NCI-H510A treated with DMSO at 0.1 percent for 48 hours (cell line): ENCODE data around the gene ANKRD33.
"Not testable (repeated sequence)": the region's sequence is repeated elsewhere in the genome, so short reads cannot be mapped to it uniquely, and the experiment has no call there.

Source experiments
- DNase-seq: peaks from one replicate; lab custom pipeline; 2025; lab: John Stamatoyannopoulos, UW

ANKRD33 gene

DNA sequence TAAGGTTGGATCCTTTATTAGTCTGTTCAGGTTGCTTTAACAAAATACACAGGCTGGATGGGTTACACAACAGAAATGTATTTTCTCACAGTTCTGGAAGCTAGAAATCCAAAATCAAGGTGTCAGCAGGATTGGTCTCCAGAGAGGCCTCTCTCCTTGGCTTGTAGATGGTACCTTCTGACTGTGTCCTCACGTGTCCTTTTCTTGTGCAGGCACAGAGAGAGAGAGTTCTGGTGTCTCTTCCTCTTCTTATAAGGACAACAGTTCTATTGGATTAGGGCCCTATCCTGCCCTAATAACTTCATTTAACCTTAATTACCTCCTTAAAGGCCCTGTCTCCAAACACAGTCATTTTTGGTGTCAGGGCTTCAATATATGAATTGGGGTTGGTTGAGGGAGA, 4.6 kb upstream of the ANKRD33 start:
- no peak for DNase-seq

DNA sequence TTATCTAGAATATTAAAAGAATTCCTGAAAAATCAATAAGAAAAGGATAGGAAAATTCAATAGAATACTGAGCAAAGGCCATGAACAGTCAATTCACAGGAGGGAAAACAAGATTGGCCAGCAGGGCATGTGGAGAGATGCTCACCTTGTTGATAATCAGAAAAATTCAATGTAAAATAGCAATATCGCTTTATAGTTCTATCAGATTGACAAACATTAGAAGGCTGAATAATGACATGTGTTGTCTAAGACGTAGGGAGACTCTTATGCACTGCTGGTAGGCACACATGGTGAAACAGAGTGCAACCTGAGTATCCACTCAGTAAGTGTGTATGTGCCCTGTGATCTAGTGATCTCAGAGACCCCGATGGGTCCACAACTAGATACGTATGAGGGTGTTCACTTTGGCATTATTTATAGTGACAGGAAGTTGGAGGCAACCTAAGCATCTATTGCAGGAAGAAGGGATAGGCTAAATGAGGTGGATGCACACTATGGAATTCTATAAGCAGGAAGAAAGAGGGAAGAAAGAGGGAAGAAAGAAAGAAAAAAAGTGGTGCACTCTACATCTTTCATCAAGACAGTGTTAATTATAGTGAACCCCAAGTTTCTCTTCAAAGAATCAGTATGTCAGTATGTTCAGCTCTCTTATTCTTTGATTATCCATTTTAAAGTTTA, 3.8 kb upstream of the ANKRD33 start:
- DNase-seq: no peak

DNA sequence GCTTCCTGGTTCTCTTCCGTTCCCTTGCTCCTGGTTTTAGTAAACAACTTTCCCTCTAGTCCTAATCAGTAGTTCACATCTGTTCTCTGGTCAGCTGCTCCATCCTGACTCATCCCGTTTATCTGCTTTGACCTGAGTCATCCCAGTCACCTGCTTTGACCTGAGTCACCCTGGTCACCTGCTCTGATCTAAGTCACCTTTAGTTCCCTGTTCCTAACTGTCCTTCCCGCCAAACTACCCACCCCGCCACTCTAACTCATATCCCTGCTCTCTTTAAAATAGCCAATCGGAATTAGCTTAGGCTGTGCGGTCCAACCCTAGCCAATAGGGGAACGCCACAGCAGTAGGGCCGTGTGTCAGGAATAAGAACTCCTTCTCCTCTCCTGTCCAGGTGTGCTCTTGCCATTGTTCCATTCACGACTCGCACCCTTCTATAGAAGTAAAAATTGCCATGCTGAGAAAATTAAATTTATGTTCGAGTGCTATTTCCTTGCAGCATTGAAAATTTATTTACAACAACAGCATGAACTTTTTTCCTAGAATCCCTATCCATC, 3.1 kb upstream of the ANKRD33 start:
- DNase-seq: no peak

DNA sequence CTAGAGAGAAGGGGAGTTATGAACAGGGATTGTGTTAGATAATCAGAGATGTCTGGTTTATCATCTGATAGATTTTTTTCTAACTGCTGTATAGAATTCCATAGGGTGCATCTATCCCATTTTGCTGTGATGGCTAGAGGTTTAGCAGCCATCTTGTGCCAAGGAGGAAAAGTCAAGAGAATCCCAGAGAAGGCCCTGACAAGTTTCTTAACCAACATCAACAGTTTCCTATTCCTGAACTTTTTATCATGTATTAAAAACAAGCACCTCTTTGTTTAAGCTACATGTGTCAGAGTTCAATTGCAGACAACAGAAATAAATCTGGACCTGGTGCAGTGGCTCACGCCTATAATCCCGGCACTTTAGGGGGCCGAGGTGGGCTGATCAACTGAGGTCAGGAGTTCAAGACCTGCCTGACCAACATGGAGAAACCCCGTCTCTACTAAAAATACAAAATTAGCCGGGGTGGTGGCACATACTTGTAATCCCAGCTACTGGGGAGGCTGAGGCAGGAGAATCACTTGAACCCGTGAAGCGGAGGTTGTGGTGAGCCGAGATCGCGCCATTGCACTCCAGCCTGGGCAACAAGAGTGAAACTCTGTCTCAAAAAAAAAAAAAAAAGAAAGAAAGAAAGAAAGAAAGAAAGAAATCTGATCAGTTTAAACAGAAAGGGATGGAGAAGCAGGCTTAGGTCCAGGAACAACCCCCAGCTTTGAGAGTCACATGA, 2.4 kb upstream of the ANKRD33 start:
- DNase-seq: not testable (repeated sequence)

DNA sequence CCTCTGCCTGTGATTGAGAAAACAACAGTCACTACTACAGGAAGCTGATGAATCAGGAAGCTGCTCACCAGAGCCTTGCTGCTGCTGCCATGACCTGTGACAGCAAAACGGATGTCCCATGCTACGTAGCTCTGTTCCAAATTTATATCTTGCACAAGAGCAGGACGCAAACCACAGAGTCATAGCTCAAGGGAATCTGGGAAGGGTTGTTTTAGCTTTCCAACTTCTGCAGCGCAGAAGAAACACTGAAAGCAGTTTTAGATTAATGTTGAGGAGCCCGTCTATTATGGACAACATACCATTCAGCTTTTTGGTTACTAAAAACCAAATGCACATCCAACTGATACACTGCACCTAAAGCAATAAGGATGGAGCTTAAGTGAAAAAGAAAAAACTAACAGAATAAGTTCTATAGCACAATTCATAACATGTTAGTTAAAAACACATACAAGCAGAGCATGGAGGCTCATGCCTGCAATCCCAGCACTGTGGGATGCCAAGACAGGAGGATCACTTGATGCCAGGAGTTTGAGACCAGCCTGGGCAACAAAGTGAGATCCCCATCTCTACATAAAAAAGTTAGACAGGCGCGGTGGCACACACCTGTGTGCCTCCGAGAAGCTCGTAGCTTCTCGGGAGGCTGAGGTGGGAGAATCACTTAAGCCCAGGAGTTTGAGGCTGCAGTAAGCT, 1.7 kb upstream of the ANKRD33 start:
- DNase-seq: no peak

DNA sequence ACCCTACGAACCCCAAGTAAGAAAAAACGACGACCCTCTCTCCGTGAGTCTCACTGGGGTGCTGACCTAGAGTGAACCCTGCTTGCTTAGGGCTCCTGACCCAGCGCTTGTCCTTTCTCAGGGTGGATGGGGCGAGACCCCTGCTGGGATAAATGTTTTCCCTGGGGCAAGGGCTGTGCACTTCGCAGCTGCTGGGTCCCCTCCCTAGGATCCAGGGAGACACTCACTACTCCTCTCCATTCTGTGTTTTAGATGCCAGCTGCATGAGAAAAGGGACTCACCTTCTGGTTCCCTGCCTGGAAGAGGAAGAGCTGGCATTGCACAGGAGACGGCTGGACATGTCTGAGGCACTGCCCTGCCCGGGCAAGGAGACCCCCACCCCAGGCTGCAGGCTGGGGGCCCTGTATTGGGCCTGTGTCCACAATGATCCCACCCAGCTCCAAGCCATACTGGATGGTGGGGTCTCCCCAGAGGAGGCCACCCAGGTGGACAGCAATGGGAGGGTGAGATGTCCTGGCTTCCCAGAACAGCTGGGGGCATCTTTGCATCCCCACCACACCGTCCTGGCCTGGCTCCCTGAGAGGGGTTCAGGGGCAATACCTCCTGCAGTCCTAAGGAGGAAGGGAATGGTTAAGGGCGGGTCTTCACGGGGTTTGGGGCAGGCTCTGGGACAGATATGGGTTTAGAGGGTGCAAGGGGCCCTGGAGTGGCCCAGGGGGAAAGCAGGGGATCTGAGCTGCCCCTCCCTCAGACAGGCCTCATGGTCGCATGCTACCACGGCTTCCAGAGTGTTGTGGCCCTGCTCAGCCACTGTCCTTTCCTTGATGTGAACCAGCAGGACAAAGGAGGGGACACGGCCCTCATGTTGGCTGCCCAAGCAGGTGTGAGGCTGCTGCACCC, 663 bp downstream of the ANKRD33 start:
- no peak for DNase-seq

DNA sequence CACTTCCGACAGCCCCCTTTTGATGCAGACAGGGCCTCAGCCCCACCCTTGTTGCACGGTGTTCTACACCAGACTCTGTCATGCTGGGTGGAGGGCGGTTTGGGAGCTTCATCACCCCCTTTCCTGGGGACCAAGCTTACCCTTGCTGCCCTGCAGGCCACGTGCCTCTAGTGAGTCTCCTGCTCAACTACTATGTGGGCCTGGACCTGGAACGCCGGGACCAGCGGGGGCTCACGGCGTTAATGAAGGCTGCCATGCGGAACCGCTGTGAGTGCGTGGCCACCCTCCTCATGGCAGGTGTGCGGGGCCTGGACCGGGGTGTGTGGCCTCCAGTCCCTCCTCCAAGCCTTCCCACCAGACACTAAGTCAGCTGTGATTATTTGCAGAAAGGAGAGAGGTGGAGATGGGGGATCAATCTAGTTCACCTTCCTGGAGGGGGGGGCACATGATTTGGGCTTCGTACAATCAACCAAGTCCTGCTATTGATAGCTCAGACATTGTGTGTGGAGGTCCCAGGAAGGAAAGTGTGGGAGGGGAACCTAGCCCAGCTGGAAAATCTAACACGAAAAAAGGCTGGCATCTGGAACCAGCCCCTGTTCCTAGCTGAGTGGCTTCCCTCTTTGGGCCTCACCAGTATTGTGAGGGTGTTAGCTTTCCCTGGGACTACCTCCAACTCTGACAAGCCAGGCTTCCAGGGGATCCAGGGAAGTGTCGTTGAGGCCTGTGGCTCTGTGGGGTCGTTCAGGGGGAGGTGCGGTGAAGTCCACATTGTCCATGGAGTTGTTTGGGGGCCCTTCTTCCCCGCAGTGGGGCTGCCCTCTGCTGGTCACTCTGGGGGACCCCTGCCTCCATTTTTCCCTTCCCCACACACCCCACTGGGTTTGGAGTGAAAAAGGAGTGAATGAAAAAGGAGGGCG, 1.6 kb downstream of the ANKRD33 start:
- no peak for DNase-seq

DNA sequence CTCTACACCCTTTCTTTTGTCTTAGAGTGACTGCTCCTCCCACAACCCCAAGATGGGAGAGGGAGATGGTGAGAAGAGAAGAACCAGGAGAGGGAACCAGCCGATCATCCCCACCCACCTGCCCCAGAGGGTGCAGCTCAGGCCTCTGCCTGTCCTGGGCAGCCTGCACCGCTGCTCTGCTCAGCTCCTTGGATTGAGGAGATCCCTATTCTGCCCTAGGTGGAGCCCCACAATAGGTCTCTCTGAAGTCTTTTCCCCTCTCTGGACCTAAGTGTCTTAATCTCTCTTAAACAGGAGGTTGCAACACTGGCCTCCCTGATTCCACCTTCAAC, 2.2 kb downstream of the ANKRD33 start:
- no peak for DNase-seq

DNA sequence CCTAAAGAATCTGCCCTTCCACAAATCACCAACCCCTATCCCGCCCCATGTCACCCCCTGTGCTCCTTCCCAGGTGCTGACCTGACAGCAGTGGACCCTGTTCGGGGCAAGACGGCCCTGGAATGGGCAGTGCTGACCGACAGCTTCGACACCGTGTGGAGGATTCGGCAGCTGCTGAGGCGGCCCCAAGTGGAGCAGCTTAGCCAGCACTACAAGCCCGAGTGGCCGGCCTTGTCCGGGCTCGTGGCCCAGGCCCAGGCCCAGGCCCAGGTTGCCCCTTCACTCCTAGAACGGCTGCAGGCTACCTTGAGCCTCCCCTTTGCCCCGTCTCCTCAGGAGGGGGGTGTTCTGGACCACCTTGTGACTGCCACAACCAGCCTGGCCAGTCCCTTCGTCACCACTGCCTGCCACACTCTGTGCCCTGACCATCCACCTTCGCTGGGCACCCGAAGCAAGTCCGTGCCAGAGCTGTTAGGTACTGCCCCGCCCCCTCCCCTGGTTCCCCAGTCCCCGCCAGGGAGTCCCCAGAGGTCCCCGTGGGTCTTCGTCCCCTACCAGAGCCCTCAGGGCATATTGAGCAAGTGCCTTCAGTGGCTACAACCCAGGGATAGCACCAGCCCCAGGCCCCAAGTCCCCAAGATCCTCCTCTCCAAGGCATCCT, 2.7 kb downstream of the ANKRD33 start:
- DNase-seq: no peak

DNA sequence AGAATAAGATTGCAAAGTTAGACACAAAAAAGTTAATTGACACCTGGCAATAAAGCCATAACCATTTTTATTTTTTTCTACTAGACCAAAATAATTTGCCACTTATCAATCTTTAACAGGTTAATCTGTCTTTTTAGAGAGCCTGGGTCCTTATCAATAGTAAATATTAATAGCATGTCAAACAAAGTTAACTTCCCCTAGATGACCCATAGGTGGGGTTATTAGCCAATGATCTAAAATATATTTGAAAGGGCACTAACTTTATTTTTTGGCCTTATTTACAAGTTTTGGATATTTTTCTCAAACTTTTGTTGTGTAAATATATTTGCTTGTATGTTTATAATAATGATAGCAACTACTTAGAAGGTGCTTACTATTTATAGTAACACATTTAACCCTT, 3.9 kb downstream of the ANKRD33 start:
- no peak for DNase-seq

DNA sequence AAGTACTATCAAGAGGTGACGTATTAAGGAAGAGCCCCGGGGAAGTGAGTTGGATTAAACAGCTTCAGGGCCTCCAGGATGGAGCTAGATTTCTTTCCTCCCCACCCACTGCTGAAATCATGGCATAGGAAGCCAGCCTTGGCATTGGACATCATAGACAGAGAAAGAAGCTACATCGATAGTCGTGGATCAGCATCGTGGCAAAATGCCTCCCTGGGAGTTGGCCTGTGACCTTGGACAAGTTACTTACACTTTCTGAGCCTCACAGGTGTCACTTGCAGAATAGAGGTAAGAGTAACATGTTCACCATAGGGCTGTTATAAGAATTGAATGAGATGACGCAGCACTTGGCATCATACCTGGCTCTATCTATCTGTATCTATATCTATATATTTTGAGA, 5.9 kb downstream of the ANKRD33 start:
- DNase-seq: no peak

DNA sequence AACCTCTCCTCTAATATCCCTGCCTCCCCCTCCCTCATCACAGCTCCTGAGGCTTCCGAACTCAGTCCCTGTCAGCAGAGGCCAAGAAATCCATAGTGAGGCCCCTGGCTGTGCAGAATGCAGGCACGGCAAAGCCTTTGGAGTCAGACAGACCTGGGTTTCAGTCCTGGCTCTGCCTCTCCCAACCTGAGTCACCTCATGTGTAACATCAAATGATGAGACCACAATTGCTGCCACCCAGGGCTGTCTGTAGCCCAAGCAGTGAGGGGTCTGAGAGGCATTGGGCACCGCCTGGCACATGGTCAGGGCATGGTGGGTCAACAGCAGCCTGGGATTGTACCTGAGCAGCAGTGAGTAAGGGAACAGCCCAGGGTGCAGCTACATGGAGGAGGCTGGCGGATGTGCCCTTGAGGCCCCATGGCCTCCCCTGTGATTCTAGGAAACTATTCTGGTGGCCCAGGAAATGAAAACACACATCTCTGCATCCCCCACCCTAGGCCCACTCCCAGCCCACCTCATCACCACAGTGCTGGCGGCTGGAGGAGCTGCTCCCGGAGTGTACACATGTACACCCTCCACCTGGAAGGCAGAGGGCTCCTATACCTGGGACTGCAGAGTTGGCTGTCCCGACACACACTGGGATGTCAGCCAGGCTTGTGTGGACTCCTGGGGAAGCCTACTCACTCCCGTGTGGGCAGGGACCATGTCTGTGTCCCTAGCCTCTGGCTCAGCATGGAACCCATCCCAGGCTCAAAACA, 7.7 kb downstream of the ANKRD33 start:
- no peak for DNase-seq

DNA sequence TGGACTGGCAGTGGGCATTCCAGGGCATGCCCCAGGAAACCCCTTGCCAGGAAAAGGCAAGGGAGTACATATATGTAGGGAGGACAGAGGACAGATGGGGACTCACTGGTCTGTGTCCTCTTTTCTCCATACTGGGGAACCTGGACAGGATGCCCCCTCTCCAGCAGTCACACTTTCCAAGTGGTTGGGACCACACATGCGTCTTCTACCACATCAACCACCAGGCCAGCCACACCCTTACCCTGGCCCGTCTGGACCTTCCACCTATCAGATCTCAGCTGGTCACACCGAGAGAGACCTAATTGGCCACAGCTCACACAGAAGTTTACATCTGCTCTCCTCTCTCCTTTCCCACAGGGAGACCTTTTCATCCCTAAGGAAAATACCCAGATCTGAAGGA, 8.3 kb downstream of the ANKRD33 start:
- no peak for DNase-seq

DNA sequence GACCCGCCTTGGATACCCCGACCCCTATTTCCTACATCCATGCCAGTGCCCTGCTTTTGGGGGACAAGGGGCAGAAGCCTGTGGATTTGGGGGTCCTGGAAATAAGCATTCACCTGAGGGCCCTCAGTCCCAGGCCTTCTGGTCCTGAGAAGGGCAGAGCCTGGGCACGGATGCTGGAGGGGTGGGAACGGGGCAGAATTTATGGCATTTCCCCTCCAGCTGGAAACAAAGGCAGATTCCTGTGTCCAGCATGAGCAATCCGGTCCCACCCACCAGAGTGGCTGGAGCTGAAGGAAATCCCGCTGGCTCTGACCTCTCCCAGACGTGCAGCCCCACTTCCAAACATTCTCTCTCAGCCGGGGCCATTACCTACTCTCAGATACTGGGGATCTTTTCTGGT, 9.3 kb downstream of the ANKRD33 start:
- DNase-seq: no peak

DNA sequence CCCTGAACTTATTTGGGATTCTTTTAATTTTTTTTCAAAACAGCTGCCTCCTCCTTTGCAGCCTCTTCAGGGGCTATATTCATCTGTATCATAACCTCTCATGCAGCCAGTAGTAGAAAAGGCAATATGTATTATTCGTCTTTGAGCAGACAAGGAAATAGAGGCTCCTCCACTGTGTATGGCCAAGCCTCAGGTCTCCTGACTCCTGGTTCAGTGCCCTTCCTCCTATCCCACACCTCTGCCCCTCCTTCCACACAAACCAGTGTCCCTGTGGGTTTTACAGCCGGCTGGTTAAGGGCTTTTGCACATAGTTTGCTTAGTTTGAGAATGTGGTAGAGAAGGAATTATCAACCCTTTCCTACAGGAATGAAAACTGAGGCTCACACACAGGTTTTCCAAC, 10.6 kb downstream of the ANKRD33 start:
- DNase-seq: no peak

DNA sequence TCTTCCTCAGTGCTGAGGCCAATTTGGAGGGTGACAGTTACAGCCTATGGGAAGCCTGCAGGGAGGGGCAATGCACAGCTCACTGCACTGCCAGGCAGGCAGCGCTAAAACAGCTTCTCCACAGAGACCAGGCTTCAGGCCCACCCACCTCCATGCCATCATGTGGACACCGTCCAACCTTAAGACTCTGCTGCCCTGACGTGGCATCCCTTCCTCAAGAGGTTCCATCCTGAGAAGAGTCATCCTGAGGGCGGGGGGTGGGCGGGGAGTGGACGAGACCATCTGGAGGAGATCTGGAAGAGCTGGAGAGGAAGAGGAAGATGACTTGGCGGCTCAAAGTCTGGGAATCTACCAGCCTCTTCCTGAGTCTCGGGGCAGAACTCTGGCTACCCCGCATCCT, 11.0 kb downstream of the ANKRD33 start:
- DNase-seq: no peak

DNA sequence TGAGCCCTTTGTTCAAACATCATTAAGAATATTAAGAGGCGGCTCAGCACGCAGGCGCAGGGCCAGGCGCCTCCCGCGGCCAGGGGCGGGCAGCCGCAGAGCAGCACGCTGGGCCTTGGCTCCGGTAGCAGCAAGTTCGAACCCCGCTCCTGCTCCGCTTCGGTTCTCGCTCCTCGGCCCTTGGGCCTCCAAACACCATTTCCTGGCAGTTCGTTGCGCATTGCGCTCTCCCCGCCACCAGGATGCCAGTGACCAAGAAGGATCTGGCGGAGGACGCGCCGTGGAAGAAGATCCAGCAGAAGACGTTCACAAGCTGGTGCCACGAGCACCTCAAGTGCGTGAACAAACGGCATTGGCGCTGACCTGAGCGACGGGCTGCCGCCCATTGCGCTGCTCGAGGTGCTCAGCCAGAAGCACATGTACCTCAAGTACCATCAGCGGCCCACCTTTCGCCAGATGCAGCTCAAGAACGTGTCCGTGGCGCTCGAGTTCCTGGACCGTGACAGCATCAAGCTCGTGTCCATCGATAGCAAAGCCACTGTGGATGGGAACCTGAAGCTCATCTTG, 12.5 kb downstream of the ANKRD33 start:
- DNase-seq: no peak

DNA sequence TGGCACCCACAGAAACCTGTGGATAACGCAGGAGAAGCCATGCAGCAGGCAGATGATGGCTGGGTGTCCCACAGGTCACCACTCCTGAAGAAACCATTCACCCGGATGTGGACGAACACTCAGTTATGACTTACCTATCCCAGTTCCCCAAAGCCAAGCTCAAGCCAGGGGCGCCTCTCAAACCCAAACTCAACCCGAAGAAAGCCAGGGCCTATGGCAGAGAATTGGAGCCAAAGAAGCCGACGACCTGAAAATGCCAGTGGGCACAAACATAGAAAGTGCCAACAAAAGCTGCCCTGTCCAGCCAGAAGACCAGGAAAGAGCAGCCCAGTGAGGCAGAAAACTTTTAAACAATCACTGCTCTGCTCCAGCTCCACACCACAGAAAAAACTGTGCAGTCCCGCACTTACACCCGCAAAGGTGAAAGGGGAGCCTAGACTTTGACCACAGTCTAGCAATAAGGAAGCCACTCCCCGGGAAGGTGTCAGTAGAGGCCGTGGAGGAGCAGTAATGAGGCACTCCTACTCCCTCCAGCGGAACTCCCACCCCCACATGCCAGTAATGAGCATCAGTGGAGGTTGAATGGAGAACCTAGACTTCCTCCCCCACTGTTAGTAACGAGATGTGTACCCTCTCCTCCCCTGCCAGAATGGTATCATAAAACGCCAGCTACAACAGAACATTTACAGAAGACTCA, 13.4 kb downstream of the ANKRD33 start:
- DNase-seq: no peak

DNA sequence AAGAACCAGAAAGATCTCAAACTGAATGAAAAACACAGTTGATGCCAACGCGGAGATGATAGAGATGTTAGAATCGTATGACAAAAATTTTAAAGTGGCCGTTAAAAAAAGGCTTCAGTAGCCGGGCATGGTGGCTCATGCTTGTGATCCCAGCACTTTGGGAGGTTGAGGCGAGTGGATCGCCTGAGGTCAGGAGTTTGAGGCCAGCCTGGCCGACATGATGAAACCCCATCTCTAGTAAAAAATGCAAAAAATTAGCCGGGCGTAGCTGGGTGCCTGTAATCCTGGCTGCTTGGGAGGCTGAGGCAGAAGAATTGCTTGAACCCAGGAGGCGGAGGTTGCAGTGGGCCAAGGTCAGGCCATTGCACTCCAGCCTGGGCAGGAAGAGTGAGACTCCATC, 14.0 kb downstream of the ANKRD33 start:
- no peak for DNase-seq
